IMR-90 (cell line): ENCODE measurements around the gene IDS. TPM values are rescaled to one million over a fixed set of nuclear protein-coding genes. Genes with fewer than 3 reads are reported as not detected.

Experiments
- ATAC-seq: fragments of 200-7000 bp; cut with Tn5 transposase; 2 replicates; pipeline ENCODE4 v1.9.1; 2020; ENCODE audit warnings: low read depth, mild to moderate bottlenecking, moderate library complexity
- BruUV-seq: library from RNA; stranded (reverse); fragments of 400-500 nt; replicated peaks from 2 replicates; lab custom pipeline; 2021; lab: Mats Ljungman, UMichigan
- CTCF ChIA-PET: fragments of 300-600 bp; formaldehyde crosslinking; extraction: SDS; loops from one replicate; lab custom pipeline; 2021; ENCODE audit warnings: antibody characterized with exemption; lab: Yijun Ruan, JAX
- POLR2A ChIA-PET: fragments of 300-600 bp; sonication (Branson Sonifier 250); formaldehyde crosslinking; loops from one replicate; lab custom pipeline; 2022; ENCODE audit warnings: antibody characterized with exemption; ENCODE audit not compliant: unreplicated experiment; lab: Charles Lee
- DNase-seq: peaks from one replicate; pipeline ENCODE4 v3.0.0; 2013
- H2AFZ ChIP-seq: replicated peaks from 2 replicates; pipeline ENCODE3; 2013; ENCODE audit warnings: low read length, mild to moderate bottlenecking; ENCODE audit not compliant: poor library complexity
- H2AK5ac ChIP-seq: 2 replicates; pipeline ENCODE4 v1.6.1; 2013; ENCODE audit warnings: low read depth, low read length, inconsistent platforms
- H2AK9ac ChIP-seq: replicated peaks from 2 replicates; pipeline ENCODE3; 2013; ENCODE audit warnings: mild to moderate bottlenecking, low read depth, low read length, moderate library complexity; ENCODE audit not compliant: poor library complexity
- H2BK120ac ChIP-seq: 2 replicates; pipeline ENCODE4 v1.6.1; 2013; ENCODE audit warnings: low read depth, low read length, inconsistent platforms
- H2BK15ac ChIP-seq: 3 replicates; pipeline ENCODE4 v1.6.1; 2013; ENCODE audit warnings: low read depth, low read length, inconsistent platforms
- H2BK20ac ChIP-seq: 2 replicates; pipeline ENCODE4 v1.6.1; 2013; ENCODE audit warnings: low read depth, mild to moderate bottlenecking, inconsistent platforms, low read length, moderate library complexity
- H2BK5ac ChIP-seq: 2 replicates; pipeline ENCODE4 v1.6.1; 2013; ENCODE audit warnings: mild to moderate bottlenecking, low read depth, low read length, inconsistent platforms; ENCODE audit not compliant: poor library complexity, severe bottlenecking
- H3K14ac ChIP-seq: replicated peaks from 2 replicates; pipeline ENCODE4 v1.6.1; 2013; ENCODE audit warnings: low read depth, low read length, inconsistent platforms
- H3K18ac ChIP-seq: 2 replicates; pipeline ENCODE4 v1.6.1; 2013; ENCODE audit warnings: low read depth, low read length, control low read depth
- H3K23ac ChIP-seq: 2 replicates; pipeline ENCODE4 v1.6.1; 2013; ENCODE audit warnings: low read depth, low read length, inconsistent platforms
- H3K27ac ChIP-seq: 2 replicates; pipeline ENCODE4 v1.5.1; 2013; ENCODE audit warnings: mild to moderate bottlenecking, control low read depth, low read length; ENCODE audit not compliant: insufficient read depth
- H3K27me3 ChIP-seq: 2 replicates; pipeline ENCODE4 v1.6.1; 2013; ENCODE audit warnings: low read length; ENCODE audit not compliant: control insufficient read depth, insufficient read depth
- H3K36me3 ChIP-seq: 2 replicates; pipeline ENCODE4 v1.6.1; 2013; ENCODE audit warnings: low read length, mixed read lengths; ENCODE audit not compliant: control insufficient read depth, insufficient read depth
- H3K4ac ChIP-seq: 2 replicates; pipeline ENCODE4 v1.6.1; 2013; ENCODE audit warnings: low read depth, low read length, inconsistent platforms
- H3K4me1 ChIP-seq: 2 replicates; pipeline ENCODE4 v1.6.1; 2013; ENCODE audit warnings: low read length, mixed read lengths; ENCODE audit not compliant: control insufficient read depth, insufficient read depth
- H3K4me2 ChIP-seq: 2 replicates; pipeline ENCODE4 v1.6.1; 2013; ENCODE audit warnings: low read depth, mild to moderate bottlenecking, control low read depth, low read length, moderate library complexity
- H3K4me3 ChIP-seq: 2 replicates; pipeline ENCODE4 v1.5.1; 2013; ENCODE audit warnings: low read depth, mild to moderate bottlenecking, control low read depth, low read length, moderate library complexity; ENCODE audit not compliant: insufficient read depth
- H3K56ac ChIP-seq: 2 replicates; pipeline ENCODE4 v1.6.1; 2013; ENCODE audit warnings: low read length, inconsistent platforms; ENCODE audit not compliant: insufficient read depth; ENCODE audit errors: extremely low read depth
- H3K79me1 ChIP-seq, 2 experiments: 2 replicates each; pipeline ENCODE4 v1.6.1; 2013; ENCODE audit warnings: low read length in 2 of 2, inconsistent platforms in 1 of 2, low read depth in 1 of 2
- H3K9ac ChIP-seq: 2 replicates; pipeline ENCODE4 v1.6.1; 2013; ENCODE audit warnings: low read depth, low read length, control low read depth
- H3K9me1 ChIP-seq: 2 replicates; pipeline ENCODE4 v1.6.1; 2013; ENCODE audit warnings: low read length, inconsistent platforms; ENCODE audit not compliant: insufficient read depth
- H3K9me3 ChIP-seq: 2 replicates; pipeline ENCODE4 v1.6.1; 2013; ENCODE audit warnings: low read length; ENCODE audit not compliant: control insufficient read depth, insufficient read depth
- H4K20me1 ChIP-seq: 2 replicates; pipeline ENCODE4 v1.6.1; 2013; ENCODE audit warnings: low read length, inconsistent platforms; ENCODE audit not compliant: insufficient read depth
- H4K5ac ChIP-seq: 2 replicates; pipeline ENCODE4 v1.6.1; 2013; ENCODE audit warnings: mild to moderate bottlenecking, low read depth, low read length, control low read depth
- H4K8ac ChIP-seq, 2 experiments: 2 replicates each; pipeline ENCODE4 v1.6.1; 2013; ENCODE audit warnings: low read depth in 2 of 2, low read length in 2 of 2, control low read depth in 1 of 2, inconsistent platforms in 1 of 2
- H4K91ac ChIP-seq: 2 replicates; pipeline ENCODE4 v1.6.1; 2013; ENCODE audit warnings: low read depth, low read length, inconsistent platforms; ENCODE audit not compliant: insufficient read depth
- BHLHE40 ChIP-seq: fragments of 150-350 bp; IDR thresholded peaks from 2 replicates; pipeline ENCODE4 v1.6.1; 2016; ENCODE audit warnings: mild to moderate bottlenecking, low read depth, low read length
- CEBPB ChIP-seq: IDR thresholded peaks from 2 replicates; pipeline ENCODE4 v1.6.1; 2012; ENCODE audit warnings: low read depth, low read length, improper control_type of control experiment
- CHD1 ChIP-seq: IDR thresholded peaks from 2 replicates; pipeline ENCODE4 v1.6.1; 2012; ENCODE audit warnings: low read depth, low read length, improper control_type of control experiment
- CTCF ChIP-seq: conservative IDR thresholded peaks from 2 replicates; pipeline ENCODE4 v1.5.1; 2012; ENCODE audit warnings: mild to moderate bottlenecking, low read depth, low read length, improper control_type of control experiment
- ELK1 ChIP-seq: fragments of 150-350 bp; IDR thresholded peaks from 2 replicates; pipeline ENCODE4 v1.6.1; 2016; ENCODE audit warnings: low read depth, mild to moderate bottlenecking, low read length, moderate library complexity, borderline replicate concordance
- FOS ChIP-seq: fragments of 150-350 bp; IDR thresholded peaks from 2 replicates; pipeline ENCODE4 v1.6.1; 2016; ENCODE audit warnings: low read depth, low read length
- MAFK ChIP-seq: IDR thresholded peaks from 2 replicates; pipeline ENCODE4 v1.6.1; 2012; ENCODE audit warnings: low read depth, low read length, improper control_type of control experiment
- MAZ ChIP-seq: IDR thresholded peaks from 2 replicates; pipeline ENCODE4 v1.6.1; 2012; ENCODE audit warnings: low read depth, mild to moderate bottlenecking, low read length, improper control_type of control experiment, moderate library complexity, borderline replicate concordance
- MXI1 ChIP-seq: IDR thresholded peaks from 2 replicates; pipeline ENCODE4 v1.6.1; 2012; ENCODE audit warnings: low read depth, mild to moderate bottlenecking, low read length, moderate library complexity, borderline replicate concordance
- NFE2L2 ChIP-seq: fragments of 150-350 bp; IDR thresholded peaks from 2 replicates; pipeline ENCODE4 v1.6.1; 2016; ENCODE audit warnings: low read depth, mild to moderate bottlenecking, low read length
- POLR2A ChIP-seq: IDR thresholded peaks from 2 replicates; pipeline ENCODE4 v1.6.1; 2012; ENCODE audit warnings: mild to moderate bottlenecking, low read depth, low read length
- RAD21 ChIP-seq: IDR thresholded peaks from 2 replicates; pipeline ENCODE4 v1.6.1; 2012; ENCODE audit warnings: low read length, improper control_type of control experiment
- RCOR1 ChIP-seq: IDR thresholded peaks from 2 replicates; pipeline ENCODE4 v1.6.1; 2012; ENCODE audit warnings: mild to moderate bottlenecking, low read length, improper control_type of control experiment; ENCODE audit not compliant: insufficient replicate concordance
- RFX5 ChIP-seq: IDR thresholded peaks from 2 replicates; pipeline ENCODE4 v1.8.0; 2012; ENCODE audit warnings: low read depth, mild to moderate bottlenecking, low read length, moderate library complexity
- SMC3 ChIP-seq: fragments of 150-350 bp; IDR thresholded peaks from 2 replicates; pipeline ENCODE4 v1.6.1; 2016; ENCODE audit warnings: low read depth, mild to moderate bottlenecking, antibody characterized with exemption, low read length, moderate library complexity
- USF2 ChIP-seq: fragments of 150-350 bp; IDR thresholded peaks from 2 replicates; pipeline ENCODE4 v1.6.1; 2017; ENCODE audit warnings: mild to moderate bottlenecking, antibody characterized with exemption, low read length, low read depth
- WGBS, 2 experiments: methylation state at CpG; one replicate each; pipeline versions ENCODE4 v1.1.5 to v1.1.7; 2013; ENCODE audit warnings: missing lambda C conversion rate in 2 of 2; ENCODE audit not compliant: insufficient read length in 1 of 2; ENCODE audit errors: extremely low coverage in 2 of 2; 5-methylcytosine and 5-hydroxymethylcytosine counted together
- dilution Hi-C: fragments of 300-500 bp; cut with HindIII; formaldehyde crosslinking; loops from one replicate; pipeline ENCODE4 v1.14.3; 2018; ENCODE audit warnings: low sequenced_read_pairs; ENCODE audit not compliant: unreplicated experiment
- in situ Hi-C: fragments of 300-500 bp; cut with MboI; formaldehyde crosslinking; loops from 3 replicates; pipeline ENCODE4 v1.14.3; 2019; ENCODE audit warnings: low sequenced_read_pairs, inconsistent platforms, mixed read lengths
- intact Hi-C: fragments of 100-400 bp; cut with micrococcal nuclease; formaldehyde crosslinking; loops from 2 replicates; pipeline ENCODE4 v1.10.0; 2022
- polyA plus RNA-seq, 3 experiments: library from polyadenylated mRNA; depleted of rRNA; stranded (reverse); fragments of >200 nt; gene quantifications; 2 replicates each; pipeline ENCODE4 v1.2.3, GENCODE V29; 2012; ENCODE audit warnings: low replicate concordance in 1 of 3
- total RNA-seq: library from RNA; depleted of rRNA; stranded (reverse); fragments of >200 nt; gene quantifications from 2 replicates; pipeline ENCODE4 v1.2.3, GENCODE V29; 2012

The IDS gene
- total and polyA plus RNA-seq, 2 of the 4 experiments (the other 2 are of a cell fraction) = 26.3 to 56.9 TPM

- H3K9me1 ChIP-seq = no peaks in the 10 kb centered on the region
- no peaks in the 10 kb centered on the region for H3K79me1 ChIP-seq
- no peaks in the 10 kb centered on the region for H3K4me1 ChIP-seq
- TF ChIP-seq SMC3 (no peak), FOS (no peak), MAZ (no peak), RCOR1 (no peak), MXI1 (no peak), RFX5 (no peak), BHLHE40 (no peak), MAFK (no peak), RAD21 (no peak), USF2 (no peak), ELK1 (no peak), POLR2A (no peak), CHD1 (no peak), CEBPB (no peak), NFE2L2 (no peak), CTCF (no peak)
- H4K8ac ChIP-seq = no peak overlapping the region
- DNase-seq (no peak), ATAC-seq (no peak)
- peaks cover 2% of the 10 kb centered on the region for H3K27me3 ChIP-seq
- H2BK20ac ChIP-seq = no peak overlapping the region
- H3K4me3 ChIP-seq = no peak overlapping the region
- H3K56ac ChIP-seq = no peak overlapping the region
- no peak overlapping the region for H4K91ac ChIP-seq
- H2AK9ac ChIP-seq = no peak overlapping the region
- no peak overlapping the region for H3K27ac ChIP-seq
- H3K14ac ChIP-seq = no peak overlapping the region
- H3K9ac ChIP-seq = no peak overlapping the region
- WGBS, 2 experiments = no CpG with 5 or more reads among the region's 2 CpGs
- no peak overlapping the region for H2BK120ac ChIP-seq
- H4K20me1 ChIP-seq = no peaks in the 10 kb centered on the region
- H3K4ac ChIP-seq = no peak overlapping the region
- in situ Hi-C loops = loop anchor here (25.0 kb wide), 1 partner anchor 1221 kb away; no protein-coding TSS in a partner anchor
- H3K9me3 ChIP-seq = no peaks in the 10 kb centered on the region
- CTCF ChIA-PET = no interaction called here
- no peak overlapping the region for H3K23ac ChIP-seq
- no peak overlapping the region for H3K18ac ChIP-seq
- intact Hi-C loops = no loop called here
- H2AK5ac ChIP-seq = no peak overlapping the region
- no peaks in the 10 kb centered on the region for H3K36me3 ChIP-seq
- dilution Hi-C loops = no loop called here
- no peak overlapping the region for H3K4me2 ChIP-seq
- POLR2A ChIA-PET = no interaction called here
- H2BK5ac ChIP-seq = no peak overlapping the region
- no peak overlapping the region for H2BK15ac ChIP-seq
- no peak overlapping the region for H4K5ac ChIP-seq
- BruUV-seq = no TSS peak
- H2AFZ ChIP-seq = no peak overlapping the region
Measured at GRCh38 chrX:149516604-149517003, 11.5 kb upstream of the IDS start.
